ENCODE measurements around the gene PRR36.

GRCh38 chr19:7879111-7879807 lies 5.1 kb upstream of the PRR36 start:
- TF ChIP-seq POLR2A (IDR thresholded peaks at IDR 0.05) (no peak), EP300 (IDR thresholded peaks at IDR 0.05) (no peak), POLR2AphosphoS5 (IDR thresholded peaks at IDR 0.05) (no peak)
- TF ChIP-seq, protein P1, sequence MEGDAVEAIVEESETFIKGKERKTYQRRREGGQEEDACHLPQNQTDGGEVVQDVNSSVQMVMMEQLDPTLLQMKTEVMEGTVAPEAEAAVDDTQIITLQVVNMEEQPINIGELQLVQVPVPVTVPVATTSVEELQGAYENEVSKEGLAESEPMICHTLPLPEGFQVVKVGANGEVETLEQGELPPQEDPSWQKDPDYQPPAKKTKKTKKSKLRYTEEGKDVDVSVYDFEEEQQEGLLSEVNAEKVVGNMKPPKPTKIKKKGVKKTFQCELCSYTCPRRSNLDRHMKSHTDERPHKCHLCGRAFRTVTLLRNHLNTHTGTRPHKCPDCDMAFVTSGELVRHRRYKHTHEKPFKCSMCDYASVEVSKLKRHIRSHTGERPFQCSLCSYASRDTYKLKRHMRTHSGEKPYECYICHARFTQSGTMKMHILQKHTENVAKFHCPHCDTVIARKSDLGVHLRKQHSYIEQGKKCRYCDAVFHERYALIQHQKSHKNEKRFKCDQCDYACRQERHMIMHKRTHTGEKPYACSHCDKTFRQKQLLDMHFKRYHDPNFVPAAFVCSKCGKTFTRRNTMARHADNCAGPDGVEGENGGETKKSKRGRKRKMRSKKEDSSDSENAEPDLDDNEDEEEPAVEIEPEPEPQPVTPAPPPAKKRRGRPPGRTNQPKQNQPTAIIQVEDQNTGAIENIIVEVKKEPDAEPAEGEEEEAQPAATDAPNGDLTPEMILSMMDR (IDR thresholded peaks at IDR 0.05), result no peak

Measured in sigmoid colon (tissue), 4 donors.